Thymus (tissue), 11 donors: ENCODE measurements around the gene NPPC. TPM values are rescaled to one million over a fixed set of nuclear protein-coding genes. Genes with fewer than 3 reads are reported as not detected.
"Not testable (repeated sequence)": the region's sequence is repeated elsewhere in the genome, so short reads cannot be mapped to it uniquely, and the experiment has no call there.

ENCODE experiments used
- DNase-seq, 9 donors: peaks; one replicate each; pipeline ENCODE4 v3.0.0-alpha.2; 2013; ENCODE audit warnings: low spot score in 9 of 9, low read depth in 6 of 9, missing footprints in 1 of 9
- H3K27ac ChIP-seq, 2 donors: one replicate each; pipeline ENCODE4 v1.5.1; 2013; ENCODE audit warnings: control low read depth in 1 of 2, low read depth in 1 of 2, low read length in 1 of 2, mild to moderate bottlenecking in 1 of 2, moderate library complexity in 1 of 2
- H3K27me3 ChIP-seq, 2 donors: one replicate each; pipeline ENCODE4 v1.5.1; 2013; ENCODE audit warnings: low read length in 1 of 2; ENCODE audit not compliant: control insufficient read depth in 2 of 2, insufficient read depth in 1 of 2
- H3K36me3 ChIP-seq, 2 donors: one replicate each; pipeline ENCODE4 v1.5.1; 2013; ENCODE audit warnings: low read length in 1 of 2, mild to moderate bottlenecking in 1 of 2, moderate library complexity in 1 of 2; ENCODE audit not compliant: control insufficient read depth in 2 of 2, insufficient read depth in 2 of 2
- H3K4me1 ChIP-seq, 2 donors: one replicate each; pipeline ENCODE4 v1.5.1; 2013; ENCODE audit warnings: low read length in 2 of 2; ENCODE audit not compliant: control insufficient read depth in 2 of 2, insufficient read depth in 2 of 2
- H3K4me3 ChIP-seq, 2 donors: one replicate each; pipeline ENCODE4 v1.5.1; 2013; ENCODE audit warnings: low read length in 2 of 2, control low read depth in 1 of 2, mild to moderate bottlenecking in 1 of 2
- H3K9me3 ChIP-seq, 2 donors: one replicate each; pipeline ENCODE4 v1.5.1; 2013; ENCODE audit warnings: low read length in 1 of 2, mild to moderate bottlenecking in 1 of 2; ENCODE audit not compliant: control insufficient read depth in 2 of 2, insufficient read depth in 1 of 2
- WGBS: extraction: QIAGEN DNeasy Blood & Tissue Kit; methylation state at CpG from one replicate; pipeline ENCODE4 v1.1.7; 2013; 5-methylcytosine and 5-hydroxymethylcytosine counted together
- polyA plus RNA-seq: library from polyadenylated mRNA; stranded (reverse); fragments of 200-250 nt; gene quantifications from one replicate; pipeline ENCODE4 v1.2.3, GENCODE V29; 2013
- total RNA-seq: library from RNA; stranded (reverse); fragments of 120-200 nt; gene quantifications from one replicate; pipeline ENCODE4 v1.2.4, GENCODE V29; 2013
- donor health status: healthy.

NPPC gene
- total and polyA plus RNA-seq, 2 donors: 2.3 to 8.5 TPM

- Histone ChIP-seq H3K4me1 (no peaks in the 10 kb centered on the region), H3K4me3 (no peak overlapping the region), H3K9me3 (no peaks in the 10 kb centered on the region), H3K27ac (no peak overlapping the region), H3K36me3 (no peaks in the 10 kb centered on the region), H3K27me3 (peaks cover 0 to 5% of the 10 kb centered on the region in 2 donors)
- DNase-seq: no peak
- 92% methylated on average over 11 of the region's 11 CpGs for WGBS
Measured at GRCh38 chr2:231890896-231891513, 35.2 kb downstream of the NPPC start.

- Histone ChIP-seq H3K4me1 (no peaks in the 10 kb centered on the region), H3K36me3 (no peaks in the 10 kb centered on the region), H3K27me3 (peaks cover 0 to 12% of the 10 kb centered on the region in 2 donors), H3K9me3 (no peaks in the 10 kb centered on the region), H3K4me3 (no peak overlapping the region), H3K27ac (no peak overlapping the region)
- WGBS: 95% methylated on average over 6 of the region's 6 CpGs
- DNase-seq: no peak
Measured at GRCh38 chr2:231887756-231888155, 38.4 kb downstream of the NPPC start.

GRCh38 chr2:231886071-231886681 is 40.0 kb downstream of the NPPC start:
- WGBS: 80% methylated on average over 3 of the region's 3 CpGs
- Histone ChIP-seq H3K36me3 (no peaks in the 10 kb centered on the region), H3K27me3 (peaks cover 0 to 14% of the 10 kb centered on the region in 2 donors), H3K4me3 (no peak overlapping the region), H3K4me1 (no peaks in the 10 kb centered on the region), H3K9me3 (no peaks in the 10 kb centered on the region), H3K27ac (no peak overlapping the region)
- DNase-seq: no peak

GRCh38 chr2:231884438-231885140 is 41.6 kb downstream of the NPPC start:
- no peak for DNase-seq
- H3K27ac ChIP-seq: no peak overlapping the region
- H3K4me1 ChIP-seq: no peaks in the 10 kb centered on the region
- no peaks in the 10 kb centered on the region for H3K36me3 ChIP-seq
- H3K4me3 ChIP-seq: no peak overlapping the region
- H3K9me3 ChIP-seq: no peaks in the 10 kb centered on the region
- WGBS: 94% methylated on average over 8 of the region's 8 CpGs
- H3K27me3 ChIP-seq: peaks cover 0 to 11% of the 10 kb centered on the region in 2 donors

GRCh38 chr2:231883468-231883881 is 42.7 kb downstream of the NPPC start:
- Histone ChIP-seq H3K4me3 (no peak overlapping the region), H3K9me3 (no peaks in the 10 kb centered on the region), H3K36me3 (no peaks in the 10 kb centered on the region), H3K27me3 (peaks cover 0 to 11% of the 10 kb centered on the region in 2 donors), H3K4me1 (no peaks in the 10 kb centered on the region), H3K27ac (no peak overlapping the region)
- DNase-seq: no peak
- WGBS: 24% methylated on average over 5 of the region's 5 CpGs

GRCh38 chr2:231882646-231883045 is 43.5 kb downstream of the NPPC start:
- no peak overlapping the region for H3K27ac ChIP-seq
- no peak for DNase-seq
- H3K36me3 ChIP-seq: no peaks in the 10 kb centered on the region
- H3K4me3 ChIP-seq: no peak overlapping the region
- peaks cover 0 to under 1% of the 10 kb centered on the region in 2 donors for H3K4me1 ChIP-seq
- no peaks in the 10 kb centered on the region for H3K9me3 ChIP-seq
- peaks cover 0 to 11% of the 10 kb centered on the region in 2 donors for H3K27me3 ChIP-seq
- 96% methylated on average over 7 of the region's 7 CpGs for WGBS

GRCh38 chr2:231880371-231880770 is 45.8 kb downstream of the NPPC start:
- not testable (repeated sequence) for H3K27ac ChIP-seq, H3K4me1 ChIP-seq, H3K4me3 ChIP-seq, H3K9me3 ChIP-seq, H3K36me3 ChIP-seq, DNase-seq
- peaks cover 0 to 11% of the 10 kb centered on the region in 2 donors for H3K27me3 ChIP-seq
- 96% methylated on average over 4 of the region's 4 CpGs for WGBS

- H3K36me3 ChIP-seq: no peaks in the 10 kb centered on the region
- H3K9me3 ChIP-seq: no peaks in the 10 kb centered on the region
- H3K4me3 ChIP-seq: no peak overlapping the region
- DNase-seq: no peak
- H3K27ac ChIP-seq: peak overlapping the region in 1 of 2 donors; percentile 75
- WGBS: 94% methylated on average over 7 of the region's 7 CpGs
- peaks cover 0 to 3% of the 10 kb centered on the region in 2 donors for H3K4me1 ChIP-seq
- peaks cover 0 to 8% of the 10 kb centered on the region in 2 donors for H3K27me3 ChIP-seq
Measured at GRCh38 chr2:231879216-231879615, 47.0 kb downstream of the NPPC start.
